HCT116 (cell line): ENCODE data around the gene ZFTA. TPM values are rescaled to one million over a fixed set of nuclear protein-coding genes. Genes with fewer than 3 reads are reported as not detected.

Source experiments
- CEBPB ChIP-seq: IDR thresholded peaks from 2 replicates; pipeline ENCODE4 v1.6.1; 2012; ENCODE audit warnings: low read depth
- FOSL1 ChIP-seq: IDR thresholded peaks from 2 replicates; pipeline ENCODE4 v1.6.1; 2012; ENCODE audit warnings: low read depth
- REST ChIP-seq: IDR thresholded peaks from 2 replicates; pipeline ENCODE4 v1.6.1; 2012; ENCODE audit warnings: low read depth
- SRF ChIP-seq: IDR thresholded peaks from 2 replicates; pipeline ENCODE4 v1.6.1; 2012; ENCODE audit warnings: low read depth
- total RNA-seq: library from RNA; stranded (reverse); gene quantifications from one replicate; pipeline ENCODE4 v1.2.1, GENCODE V29; 2021; ENCODE audit not compliant: unreplicated experiment
- TF ChIP-seq, protein P1 (sequence below): IDR thresholded peaks from 2 replicates; pipeline ENCODE4 v1.6.1; 2012
- TF ChIP-seq, protein P2 (sequence below), 3 experiments: fragments of 200-600 bp in 1 of 3; sonication (generic) in 1 of 3; IDR thresholded peaks in 2 of 3; conservative IDR thresholded peaks in 1 of 3; 2 replicates each; pipeline ENCODE4 v1.5.1; 2012 to 2017; ENCODE audit warnings: low read depth in 2 of 3, low read length in 2 of 3, antibody characterized with exemption in 1 of 3, borderline replicate concordance in 1 of 3, control low read depth in 1 of 3, mild to moderate bottlenecking in 1 of 3, mixed read lengths in 1 of 3, mixed run types in 1 of 3, moderate library complexity in 1 of 3; ENCODE audit not compliant: insufficient read depth in 1 of 3

Gene ZFTA
- total RNA-seq, 1 experiment from 2014 or later, result 14.7 TPM

DNA sequence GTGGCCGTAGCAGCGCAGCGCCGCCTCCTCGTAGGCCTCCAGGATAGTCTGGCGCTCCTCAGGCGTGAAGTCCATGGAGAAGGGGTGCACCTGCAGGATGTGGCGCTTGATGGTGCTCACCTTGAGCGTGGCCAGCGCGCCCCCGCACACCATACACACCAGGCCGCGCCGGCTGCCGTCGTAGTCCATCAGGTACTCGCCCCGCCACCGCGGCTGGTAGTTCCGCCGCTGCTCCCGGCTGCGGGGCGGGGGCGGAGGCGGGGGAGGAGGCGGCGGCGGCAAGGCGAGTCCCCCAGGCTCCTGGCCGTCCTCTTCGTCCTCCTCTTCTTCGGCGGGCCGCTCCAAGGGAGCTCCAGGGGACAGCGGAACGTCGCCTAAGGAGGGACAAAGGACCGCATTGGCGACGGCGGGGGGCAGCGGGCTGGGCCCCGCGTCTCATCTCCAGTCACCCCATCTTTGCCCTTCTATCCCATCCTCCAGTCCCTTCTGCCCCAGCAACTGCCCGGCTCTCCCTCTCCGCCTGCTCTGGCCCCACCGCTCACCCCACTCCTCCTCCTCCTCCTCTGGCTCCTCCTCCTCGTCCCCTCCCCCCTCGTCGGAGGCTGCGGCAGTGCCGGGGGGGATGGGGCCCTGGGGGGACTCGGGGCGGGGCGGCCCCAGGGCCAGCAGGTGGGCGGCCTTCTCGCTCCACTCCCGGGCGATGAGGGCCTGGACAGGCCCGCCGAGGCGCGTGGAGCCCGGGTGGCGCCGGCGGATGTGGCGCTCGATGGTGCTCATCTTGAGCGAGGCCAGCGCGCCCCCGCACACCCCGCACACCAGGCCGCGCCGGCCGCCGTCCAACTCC is 4.9 kb downstream of the ZFTA start (continued):
- TF ChIP-seq REST (no peak), CEBPB (no peak), FOSL1 (no peak), SRF (no peak)
- TF ChIP-seq, protein P1, sequence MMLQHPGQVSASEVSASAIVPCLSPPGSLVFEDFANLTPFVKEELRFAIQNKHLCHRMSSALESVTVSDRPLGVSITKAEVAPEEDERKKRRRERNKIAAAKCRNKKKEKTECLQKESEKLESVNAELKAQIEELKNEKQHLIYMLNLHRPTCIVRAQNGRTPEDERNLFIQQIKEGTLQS, result no peak
- TF ChIP-seq, protein P2, sequence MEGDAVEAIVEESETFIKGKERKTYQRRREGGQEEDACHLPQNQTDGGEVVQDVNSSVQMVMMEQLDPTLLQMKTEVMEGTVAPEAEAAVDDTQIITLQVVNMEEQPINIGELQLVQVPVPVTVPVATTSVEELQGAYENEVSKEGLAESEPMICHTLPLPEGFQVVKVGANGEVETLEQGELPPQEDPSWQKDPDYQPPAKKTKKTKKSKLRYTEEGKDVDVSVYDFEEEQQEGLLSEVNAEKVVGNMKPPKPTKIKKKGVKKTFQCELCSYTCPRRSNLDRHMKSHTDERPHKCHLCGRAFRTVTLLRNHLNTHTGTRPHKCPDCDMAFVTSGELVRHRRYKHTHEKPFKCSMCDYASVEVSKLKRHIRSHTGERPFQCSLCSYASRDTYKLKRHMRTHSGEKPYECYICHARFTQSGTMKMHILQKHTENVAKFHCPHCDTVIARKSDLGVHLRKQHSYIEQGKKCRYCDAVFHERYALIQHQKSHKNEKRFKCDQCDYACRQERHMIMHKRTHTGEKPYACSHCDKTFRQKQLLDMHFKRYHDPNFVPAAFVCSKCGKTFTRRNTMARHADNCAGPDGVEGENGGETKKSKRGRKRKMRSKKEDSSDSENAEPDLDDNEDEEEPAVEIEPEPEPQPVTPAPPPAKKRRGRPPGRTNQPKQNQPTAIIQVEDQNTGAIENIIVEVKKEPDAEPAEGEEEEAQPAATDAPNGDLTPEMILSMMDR (IDR thresholded peaks at IDR 0.05 in 2 of 3, conservative IDR thresholded peaks at IDR 0.05 in 1 of 3; ENCODE audit: borderline replicate concordance in 1 of 3, insufficient read depth in 1 of 3, low read depth in 2 of 3, low read length in 2 of 3), result no peak
